GM18508 (cell line): Measurements from ENCODE around the gene FBXW7.

ENCODE experiments used
- ATAC-seq: cut with Tn5 transposase; IDR thresholded peaks from one replicate; pipeline ENCODE4 v1.9.1; 2021; ENCODE audit warnings: moderate number of reproducible peaks; ENCODE audit not compliant: insufficient read depth, unreplicated experiment

FBXW7 gene

GRCh38 chr4:152351080-152351479 is 184.8 kb downstream of the FBXW7 start:
- ATAC-seq = no peak

- ATAC-seq = no peak
Measured at GRCh38 chr4:152348670-152349069, 187.2 kb downstream of the FBXW7 start.

GRCh38 chr4:152346979-152347378 is 188.9 kb downstream of the FBXW7 start:
- ATAC-seq = no peak

GRCh38 chr4:152346526-152346925 is 189.4 kb downstream of the FBXW7 start:
- ATAC-seq = no peak

GRCh38 chr4:152344001-152344400 is 191.9 kb downstream of the FBXW7 start:
- ATAC-seq = no peak

- ATAC-seq = no peak
Measured at GRCh38 chr4:152342293-152342692, 193.6 kb downstream of the FBXW7 start.

GRCh38 chr4:152340818-152341217 is 195.1 kb downstream of the FBXW7 start:
- no peak for ATAC-seq

GRCh38 chr4:152339576-152339975 is 196.3 kb downstream of the FBXW7 start:
- no peak for ATAC-seq

- no peak for ATAC-seq
Measured at GRCh38 chr4:152334931-152335330, 201.0 kb downstream of the FBXW7 start.

GRCh38 chr4:152331042-152331441 is 204.8 kb downstream of the FBXW7 start:
- no peak for ATAC-seq

- no peak for ATAC-seq
Measured at GRCh38 chr4:152328582-152328981, 207.3 kb downstream of the FBXW7 start.

- no peak for ATAC-seq
Measured at GRCh38 chr4:152327606-152328453, 208.1 kb downstream of the FBXW7 start.

GRCh38 chr4:152325831-152326230 is 210.1 kb downstream of the FBXW7 start:
- ATAC-seq = no peak

GRCh38 chr4:152323221-152323620 is 212.7 kb downstream of the FBXW7 start:
- ATAC-seq = no peak

GRCh38 chr4:152322656-152323055 is 213.2 kb downstream of the FBXW7 start:
- ATAC-seq = no peak

- no peak for ATAC-seq
Measured at GRCh38 chr4:152321923-152322322, 214.0 kb downstream of the FBXW7 start.

- no peak for ATAC-seq
Measured at GRCh38 chr4:152321398-152321797, 214.5 kb downstream of the FBXW7 start.

- no peak for ATAC-seq
Measured at GRCh38 chr4:152316969-152317368, 218.9 kb downstream of the FBXW7 start.

GRCh38 chr4:152310257-152310656 is 225.6 kb downstream of the FBXW7 start:
- ATAC-seq = no peak

- ATAC-seq = no peak
Measured at GRCh38 chr4:152309418-152309817, 226.5 kb downstream of the FBXW7 start.

- no peak for ATAC-seq
Measured at GRCh38 chr4:152308951-152309350, 226.9 kb downstream of the FBXW7 start.

- ATAC-seq = no peak
Measured at GRCh38 chr4:152307669-152308068, 228.2 kb downstream of the FBXW7 start.
